Medulla oblongata (tissue), 1 donor: ENCODE results near the gene CCR8.
"Not testable (repeated sequence)": the region's sequence is repeated elsewhere in the genome, so short reads cannot be mapped to it uniquely, and the experiment has no call there.

Source experiments
- DNase-seq: peaks from one replicate; pipeline ENCODE4 v3.0.0-alpha.2; 2015; ENCODE audit errors: extremely low spot score

Gene CCR8

DNA sequence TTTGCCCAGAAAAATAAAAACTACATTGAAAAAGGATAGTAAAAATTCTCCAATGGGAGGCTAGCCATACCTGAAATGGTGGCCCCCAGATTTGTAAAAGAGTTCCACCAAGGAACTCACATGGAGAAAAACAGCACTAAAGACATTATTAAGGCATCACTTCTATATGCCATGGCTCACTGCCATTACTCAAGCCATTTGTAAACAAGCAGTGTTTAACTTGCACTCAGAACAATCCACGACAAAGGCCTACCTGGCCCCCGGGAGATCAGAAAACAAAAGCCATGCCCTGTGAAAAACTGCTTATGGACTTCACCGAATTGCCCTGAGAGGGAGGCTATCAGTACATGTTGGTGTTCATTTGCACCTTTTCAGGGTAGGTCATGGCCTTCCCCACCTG is 19.6 kb downstream of the CCR8 start:
- DNase-seq = no peak

DNA sequence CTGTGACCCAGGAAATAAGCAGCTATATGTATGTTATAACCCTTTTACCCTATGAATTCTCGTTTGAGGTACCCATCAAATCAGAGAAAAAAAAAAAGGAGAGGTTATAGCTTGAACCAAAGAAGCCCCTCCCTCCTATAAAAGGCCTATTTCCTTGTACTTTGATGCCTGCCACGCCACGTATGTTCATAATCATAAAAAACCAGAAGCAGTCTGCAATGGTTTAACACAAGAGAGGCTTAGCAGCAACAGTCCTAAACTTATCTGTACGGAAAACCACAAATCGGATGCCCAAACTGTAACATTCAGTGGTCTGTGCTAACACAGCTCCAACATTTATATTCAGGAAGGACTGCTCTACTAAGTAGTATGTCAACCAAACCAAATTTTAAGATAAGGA is 21.2 kb downstream of the CCR8 start:
- no peak for DNase-seq

GRCh38 chr3:39351134-39351533 is 21.6 kb downstream of the CCR8 start:
- DNase-seq = not testable (repeated sequence)

DNA sequence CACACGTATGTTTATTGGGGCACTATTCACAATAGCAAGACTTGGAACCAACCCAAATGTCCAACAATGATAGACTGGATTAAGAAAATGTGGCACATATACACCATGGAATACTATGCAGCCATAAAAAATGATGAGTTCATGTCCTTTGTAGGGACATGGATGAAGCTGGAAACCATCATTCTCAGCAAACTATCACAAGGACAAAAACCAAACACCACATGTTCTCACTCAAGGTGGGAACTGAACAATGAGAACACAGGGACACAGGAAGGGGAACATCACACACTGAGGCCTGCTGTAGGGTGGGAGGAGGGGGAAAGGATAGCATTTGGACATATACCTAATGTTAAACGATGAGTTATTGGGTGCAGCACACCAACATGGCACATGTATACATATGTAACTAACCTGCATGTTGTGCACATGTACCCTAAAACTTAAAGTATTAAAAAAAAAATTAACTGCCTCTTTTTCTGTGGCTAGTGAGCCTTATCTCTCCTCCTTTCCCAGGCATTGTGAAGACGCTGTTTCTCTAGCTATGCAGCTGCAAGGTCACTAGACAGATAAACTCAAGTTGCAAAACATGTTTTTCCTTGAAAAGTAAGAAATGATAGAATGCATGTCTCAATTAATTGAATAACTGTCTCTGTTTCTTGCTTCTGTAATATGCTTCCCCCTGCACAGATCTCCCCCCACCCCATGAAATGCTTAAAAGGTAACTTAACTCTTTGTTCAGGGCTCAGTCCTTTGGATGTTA is 23.8 kb downstream of the CCR8 start:
- DNase-seq = not testable (repeated sequence)

GRCh38 chr3:39358333-39358732 is 28.8 kb downstream of the CCR8 start:
- DNase-seq = no peak

DNA sequence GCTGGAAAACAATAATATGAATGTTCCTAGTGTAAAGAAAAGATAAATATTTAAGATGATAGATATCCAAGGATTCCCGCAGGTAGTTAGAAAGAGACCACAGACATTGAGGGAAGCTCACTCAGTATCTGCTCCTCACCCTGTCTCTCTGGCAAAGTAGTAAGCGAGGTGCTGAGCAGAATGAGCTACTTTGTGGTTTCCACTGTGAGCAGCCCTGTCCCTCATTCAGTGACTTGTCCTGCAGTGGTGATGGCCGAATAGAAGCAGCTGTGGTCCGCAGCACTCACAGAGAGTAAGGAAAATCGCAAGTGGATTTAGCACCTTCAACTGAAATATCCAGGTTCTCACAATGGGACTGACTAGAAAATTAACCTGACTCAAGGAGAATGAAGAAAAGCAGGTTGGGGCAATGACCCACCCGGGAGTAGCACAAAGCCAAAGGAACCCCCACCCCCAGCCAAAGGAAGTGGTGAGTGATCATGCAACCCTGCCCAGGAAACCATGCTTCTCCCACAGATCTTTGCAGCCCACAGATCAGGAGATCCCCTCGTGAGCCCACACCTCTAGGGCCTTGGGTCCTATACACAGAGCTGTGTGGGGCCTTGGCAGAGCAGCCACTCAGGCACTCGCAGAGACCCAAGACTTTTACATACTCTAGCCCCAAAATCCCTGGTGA is 31.9 kb downstream of the CCR8 start:
- no peak for DNase-seq

DNA sequence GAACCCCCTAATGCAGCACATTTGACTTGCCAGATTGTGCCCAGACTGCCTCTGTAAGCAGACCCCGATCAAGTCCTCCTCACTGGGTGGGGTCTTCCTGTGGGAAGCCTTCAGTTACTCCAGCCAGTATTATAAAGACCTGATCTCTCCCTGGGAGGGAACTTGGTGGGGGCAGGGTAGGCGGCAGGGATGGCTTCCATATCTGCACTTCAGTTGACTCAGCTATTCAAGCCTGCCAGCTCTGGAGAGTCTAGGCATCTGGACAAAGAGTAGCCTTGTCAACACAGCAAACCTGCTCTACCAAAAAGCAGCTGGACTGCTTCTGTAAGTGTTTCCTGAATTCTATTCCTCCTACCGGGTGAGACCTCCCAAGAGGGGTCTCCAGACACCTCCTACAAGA is 32.7 kb downstream of the CCR8 start:
- DNase-seq = no peak

DNA sequence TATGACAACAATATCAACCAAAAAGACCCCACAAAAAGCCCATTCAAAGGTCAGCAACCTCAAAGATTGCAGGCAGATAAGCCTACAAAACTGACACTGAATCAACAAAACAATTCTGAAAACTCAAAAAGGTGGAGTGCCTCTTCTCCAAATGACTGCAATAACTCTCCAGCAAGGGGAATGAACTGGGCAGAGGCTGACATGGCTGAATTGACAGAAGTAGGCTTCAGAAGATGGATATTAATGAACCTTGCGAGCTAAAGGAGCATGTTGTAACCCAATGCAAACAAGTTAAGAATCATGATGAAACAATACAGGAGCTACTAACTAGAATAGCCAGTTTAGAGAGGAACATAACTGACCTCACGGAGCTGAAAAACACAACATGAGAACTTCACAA is 33.3 kb downstream of the CCR8 start:
- no peak for DNase-seq

DNA sequence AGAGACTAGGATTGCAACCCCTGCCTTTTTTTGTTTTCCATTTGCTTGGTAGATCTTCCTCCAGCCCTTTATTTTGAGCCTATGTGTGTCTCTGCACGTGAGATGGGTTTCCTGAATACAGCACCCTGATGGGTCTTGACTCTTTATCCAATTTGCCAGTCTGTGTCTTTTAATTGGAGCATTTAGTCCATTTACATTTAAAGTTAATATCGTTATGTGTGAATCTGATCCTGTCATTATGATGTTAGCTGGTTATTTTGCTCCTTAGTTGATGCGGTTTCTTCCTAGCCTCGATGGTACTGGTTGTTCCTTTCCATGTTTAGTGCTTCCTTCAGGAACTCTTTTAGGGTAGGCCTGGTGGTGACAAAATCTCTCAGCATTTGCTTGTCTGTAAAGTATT is 40.9 kb downstream of the CCR8 start:
- DNase-seq = not testable (repeated sequence)

- DNase-seq = no peak
Observed at GRCh38 chr3:39372833-39373232, 43.3 kb downstream of the CCR8 start.

DNA sequence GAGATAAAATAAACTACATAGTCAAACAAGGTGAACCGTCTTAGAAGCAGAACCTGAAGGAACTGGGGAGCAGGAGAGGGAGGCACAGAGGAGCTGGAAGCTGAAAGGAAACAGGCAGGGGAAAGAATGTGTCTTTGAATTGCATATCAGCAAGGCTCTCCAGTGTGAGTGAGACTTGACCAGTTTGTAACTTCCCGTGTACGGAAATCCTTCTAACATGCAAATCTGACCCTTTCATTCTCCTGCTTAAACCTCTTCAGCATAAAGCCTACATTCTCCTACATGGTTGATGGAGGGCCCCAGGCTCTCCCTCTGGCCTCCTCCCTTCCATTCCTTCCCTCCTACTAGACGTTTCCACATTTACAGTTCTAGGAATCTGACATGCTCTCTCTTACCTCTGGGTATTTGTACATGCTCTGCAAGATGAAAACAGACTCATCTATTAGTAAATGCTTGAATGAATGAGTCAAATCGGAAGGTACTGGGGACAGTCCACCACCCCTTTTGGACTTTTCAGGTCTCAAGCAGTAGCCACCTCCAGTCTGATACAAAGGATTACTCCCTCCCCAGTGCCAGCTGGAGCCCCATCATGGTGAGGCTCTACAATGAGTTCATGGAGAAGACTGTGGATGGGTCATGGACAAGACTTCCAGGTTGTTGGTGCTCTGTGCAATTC is 47.6 kb downstream of the CCR8 start:
- DNase-seq = no peak

- DNase-seq = peak; percentile 24
Observed at GRCh38 chr3:39378088-39378487, 48.6 kb downstream of the CCR8 start.

DNA sequence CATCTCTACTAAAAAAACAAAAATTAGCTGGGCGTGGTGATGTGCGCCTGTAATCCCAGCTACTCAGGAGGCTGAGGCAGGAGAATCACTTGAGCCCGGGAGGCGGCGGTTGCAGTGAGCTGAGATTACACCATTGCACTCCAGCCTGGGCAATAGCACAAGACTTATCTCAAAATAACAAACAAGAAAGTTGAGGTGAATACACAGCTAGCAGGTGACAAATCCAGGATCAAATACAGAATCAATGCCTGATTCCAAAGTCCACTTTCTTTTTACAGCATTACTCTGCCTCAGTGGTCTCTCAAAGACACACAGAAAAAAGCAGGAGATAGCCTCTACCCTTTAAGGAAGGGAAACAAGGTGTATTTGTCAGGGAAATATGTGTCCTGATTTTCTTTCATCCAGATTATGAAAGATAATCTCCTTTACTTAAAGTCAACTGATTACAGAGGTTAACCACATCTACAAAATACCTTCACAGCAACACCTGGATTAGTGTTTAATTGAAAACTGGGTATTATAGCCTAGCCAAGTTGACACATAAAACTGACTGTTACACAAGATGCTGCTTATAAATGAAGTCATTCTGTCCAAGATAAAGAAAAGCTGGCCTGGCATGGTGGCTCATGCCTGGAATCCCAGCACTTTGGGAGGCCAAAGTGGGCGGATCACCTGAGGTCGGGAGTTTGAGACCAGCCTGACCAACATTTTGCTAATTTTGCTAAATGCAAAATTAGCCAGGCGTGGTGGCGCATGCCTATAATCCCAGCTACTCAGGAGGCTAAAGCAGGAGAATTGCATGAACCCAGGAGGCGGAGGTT is 49.7 kb downstream of the CCR8 start:
- no peak for DNase-seq

GRCh38 chr3:39379778-39380155 is 50.3 kb downstream of the CCR8 start:
- DNase-seq = no peak

- no peak for DNase-seq
Observed at GRCh38 chr3:39381432-39381831, 51.9 kb downstream of the CCR8 start.
